ENCODE data around the gene CRISPLD2.

The CRISPLD2 gene

GRCh38 chr16:84791088-84791487 is 28.7 kb upstream of the CRISPLD2 start:
- no peak overlapping the region for H3K27ac ChIP-seq
- no peak for TF ChIP-seq CTCF (IDR thresholded peaks at IDR 0.05)
- no peaks in the 10 kb centered on the region for H3K9me3 ChIP-seq
- H3K4me3 ChIP-seq (ENCODE audit: low read depth in 1 of 2, low read length in 1 of 2), result no peak overlapping the region
- no peaks in the 10 kb centered on the region for H3K27me3 ChIP-seq
- H3K4me1 ChIP-seq (ENCODE audit: control insufficient read depth in 1 of 2, insufficient read depth in 1 of 2, low read depth in 1 of 2, low read length in 1 of 2), result peaks cover 5 to 10% of the 10 kb centered on the region in 2 experiments
- H3K36me3 ChIP-seq, result peaks cover 9% of the 10 kb centered on the region

- no peak for TF ChIP-seq CTCF (IDR thresholded peaks at IDR 0.05)
- Histone ChIP-seq H3K4me3 (ENCODE audit: low read depth in 1 of 2, low read length in 1 of 2) (no peak overlapping the region), H3K27me3 (no peaks in the 10 kb centered on the region), H3K9me3 (no peaks in the 10 kb centered on the region), H3K27ac (no peak overlapping the region), H3K4me1 (ENCODE audit: control insufficient read depth in 1 of 2, insufficient read depth in 1 of 2, low read depth in 1 of 2, low read length in 1 of 2) (peaks cover 5 to 10% of the 10 kb centered on the region in 2 experiments), H3K36me3 (peaks cover 6% of the 10 kb centered on the region)
Measured at GRCh38 chr16:84791501-84791900, 28.3 kb upstream of the CRISPLD2 start.

- TF ChIP-seq CTCF (IDR thresholded peaks at IDR 0.05), result no peak
- H3K27me3 ChIP-seq, result no peaks in the 10 kb centered on the region
Measured at GRCh38 chr16:84794186-84794585, 25.6 kb upstream of the CRISPLD2 start.

GRCh38 chr16:84794626-84795025 is 25.2 kb upstream of the CRISPLD2 start:
- Histone ChIP-seq H3K36me3 (no peaks in the 10 kb centered on the region), H3K27me3 (no peaks in the 10 kb centered on the region), H3K9me3 (no peaks in the 10 kb centered on the region), H3K4me3 (ENCODE audit: low read depth in 1 of 2, low read length in 1 of 2) (no peak overlapping the region), H3K4me1 (ENCODE audit: control insufficient read depth in 1 of 2, insufficient read depth in 1 of 2, low read depth in 1 of 2, low read length in 1 of 2) (peaks cover 5 to 16% of the 10 kb centered on the region in 2 experiments), H3K27ac (no peak overlapping the region)
- no peak for TF ChIP-seq CTCF (IDR thresholded peaks at IDR 0.05)

More at GRCh38 chr16:84794186-84794585, 25.6 kb upstream of the CRISPLD2 start:
- H3K27ac ChIP-seq, result peak overlapping the region; percentile 35
- no peak overlapping the region for H3K4me3 ChIP-seq (ENCODE audit: low read depth in 1 of 2, low read length in 1 of 2)
- no peaks in the 10 kb centered on the region for H3K9me3 ChIP-seq
- H3K4me1 ChIP-seq (ENCODE audit: control insufficient read depth in 1 of 2, insufficient read depth in 1 of 2, low read depth in 1 of 2, low read length in 1 of 2), result peaks cover 5 to 16% of the 10 kb centered on the region in 2 experiments
- H3K36me3 ChIP-seq, result no peaks in the 10 kb centered on the region

- Histone ChIP-seq H3K27ac (no peak overlapping the region), H3K27me3 (no peaks in the 10 kb centered on the region), H3K4me1 (ENCODE audit: control insufficient read depth in 1 of 2, insufficient read depth in 1 of 2, low read depth in 1 of 2, low read length in 1 of 2) (peaks cover 5 to 16% of the 10 kb centered on the region in 2 experiments), H3K36me3 (no peaks in the 10 kb centered on the region), H3K9me3 (no peaks in the 10 kb centered on the region), H3K4me3 (ENCODE audit: low read depth in 1 of 2, low read length in 1 of 2) (no peak overlapping the region)
- no peak for TF ChIP-seq CTCF (IDR thresholded peaks at IDR 0.05)
Measured at GRCh38 chr16:84795329-84796053, 24.3 kb upstream of the CRISPLD2 start.

Data from neutrophil (primary cell).